H1 (cell line): ENCODE results near the gene RAB44. TPM values are rescaled to one million over a fixed set of nuclear protein-coding genes. Genes with fewer than 3 reads are reported as not detected.

Source experiments
- EGR1 ChIP-seq: IDR thresholded peaks from 2 replicates; pipeline ENCODE4 v1.6.1; 2011; ENCODE audit warnings: low read depth, low read length, borderline replicate concordance
- RNF2 ChIP-seq: fragments of 200-900, 300-1000 bp; sonication (generic); IDR thresholded peaks from 2 replicates; pipeline ENCODE4 v1.7.1; 2016; ENCODE audit warnings: borderline replicate concordance, low read depth, mild to moderate bottlenecking, antibody characterized with exemption, low read length; ENCODE audit not compliant: poor library complexity, severe bottlenecking; ENCODE audit errors: missing control alignments
- ZNF274 ChIP-seq: IDR thresholded peaks from 2 replicates; pipeline ENCODE4 v1.7.0; 2012; ENCODE audit warnings: low read length, borderline replicate concordance; ENCODE audit errors: extremely low read depth
- polyA plus RNA-seq, 7 experiments: library from polyadenylated mRNA; depleted of rRNA in 3 of 7; stranded (reverse) in 5 of 7; unstranded in 2 of 7; fragments of >200 nt in 5 of 7; fragments of 200-250 nt in 2 of 7; gene quantifications; 1 replicate in 5 of 7; 2 replicates in 1 of 7; 4 replicates in 1 of 7; pipeline versions ENCODE4 v1.2.1 to v1.2.3, GENCODE V29; 2011 to 2013; ENCODE audit warnings: missing spikeins in 2 of 7, mixed read lengths in 2 of 7
- total RNA-seq: library from RNA; stranded (reverse); fragmentation: NEBNext Ultra II Directional; extraction: Animal tissue kit (Norgen Biotek cat#: 25700); gene quantifications from 2 replicates; pipeline ENCODE4 v1.2.1, GENCODE V29; 2021

RAB44 gene
- total and polyA plus RNA-seq, 2 of the 8 experiments (the other 6 are each of a cell fraction or from before 2014, with no cell fraction given) = 0.02 TPM; not detected in 1

GRCh38 chr6:36735110-36736071, 37.8 kb downstream of the RAB44 start (continued):
- TF ChIP-seq RNF2 = no peak
- TF ChIP-seq ZNF274 = no peak
- TF ChIP-seq EGR1 = no peak
